Putamen (tissue), 1 donor: ENCODE results near the gene GON7.
"Not testable (repeated sequence)": the region's sequence is repeated elsewhere in the genome, so short reads cannot be mapped to it uniquely, and the experiment has no call there.

Experiments used
- DNase-seq: peaks from one replicate; pipeline ENCODE4 v3.0.0-alpha.2; 2016; ENCODE audit warnings: low spot score

The GON7 gene

GRCh38 chr14:93199031-93199430, 7.8 kb downstream of the GON7 start:
- DNase-seq: no peak

- no peak for DNase-seq
These were observed 11.4 kb downstream of the GON7 start for GRCh38 chr14:93195316-93195999.

- DNase-seq: no peak
These were observed 19.9 kb downstream of the GON7 start for GRCh38 chr14:93186956-93187355.

- no peak for DNase-seq
These were observed 20.4 kb downstream of the GON7 start for GRCh38 chr14:93186466-93186865.

- DNase-seq: no peak
These were observed 21.5 kb downstream of the GON7 start for GRCh38 chr14:93185349-93185720.

GRCh38 chr14:93184391-93185348, 22.2 kb downstream of the GON7 start, which contains the start of the genes LYSET and MOAP1:
Gene LYSET, plus strand, starts transcription at chr14:93185317. Its CDS starts 89 bp downstream, at chr14:93185406.
Gene MOAP1, minus strand, starts transcription at chr14:93184897. Its CDS starts 655 bp downstream, at chr14:93184242.
- peak; percentile 87 for DNase-seq

GRCh38 chr14:93183596-93184317, 23.1 kb downstream of the GON7 start:
- no peak for DNase-seq

- DNase-seq: no peak
These were observed 31.4 kb downstream of the GON7 start for GRCh38 chr14:93175492-93175891.

- not testable (repeated sequence) for DNase-seq
These were observed 32.1 kb downstream of the GON7 start for GRCh38 chr14:93174731-93175130.

- peak; percentile 70 for DNase-seq
These were observed 32.9 kb downstream of the GON7 start for GRCh38 chr14:93173943-93174395.

- DNase-seq: no peak
These were observed 35.5 kb downstream of the GON7 start for GRCh38 chr14:93171376-93171775.

- not testable (repeated sequence) for DNase-seq
These were observed 36.7 kb downstream of the GON7 start for GRCh38 chr14:93170141-93170540.

- DNase-seq: not testable (repeated sequence)
These were observed 37.2 kb downstream of the GON7 start for GRCh38 chr14:93169619-93170018.

GRCh38 chr14:93168610-93169009, 38.3 kb downstream of the GON7 start:
- not testable (repeated sequence) for DNase-seq

GRCh38 chr14:93165271-93166265, 41.3 kb downstream of the GON7 start:
- not testable (repeated sequence) for DNase-seq

- DNase-seq: no peak
These were observed 43.3 kb downstream of the GON7 start for GRCh38 chr14:93163564-93163963.

- no peak for DNase-seq
These were observed 45.4 kb downstream of the GON7 start for GRCh38 chr14:93161411-93161940.

GRCh38 chr14:93160353-93160801, 46.5 kb downstream of the GON7 start:
- DNase-seq: no peak

- not testable (repeated sequence) for DNase-seq
These were observed 47.1 kb downstream of the GON7 start for GRCh38 chr14:93159625-93160352.

GRCh38 chr14:93158349-93158748, 48.5 kb downstream of the GON7 start:
- not testable (repeated sequence) for DNase-seq
